Measurements from ENCODE around the gene CTXN2. TPM values are rescaled to one million over a fixed set of nuclear protein-coding genes. Genes with fewer than 3 reads are reported as not detected.

The CTXN2 gene
- total RNA-seq, 1 experiment from 2014 or later: 0.11 TPM

DNA sequence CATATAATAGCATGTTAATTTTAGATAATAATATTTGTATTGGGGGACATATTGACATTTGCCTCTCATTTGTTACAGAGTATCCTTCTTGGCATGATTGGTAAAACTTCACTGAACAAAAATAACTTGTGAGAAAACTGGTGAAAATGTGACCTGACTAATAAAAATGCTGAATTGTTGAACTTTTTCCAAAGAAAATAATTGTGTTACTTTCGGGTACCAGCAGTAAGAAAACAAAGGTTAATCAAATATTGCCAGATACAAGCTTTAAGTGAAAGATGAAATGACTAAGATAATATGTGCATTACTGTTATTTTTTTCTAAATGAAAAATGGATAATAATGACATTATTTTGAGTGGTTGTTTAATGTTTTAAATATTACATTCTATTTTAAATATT is 29.8 kb downstream of the CTXN2 start:
- H3K56ac ChIP-seq (ENCODE audit: insufficient read length, low read depth, low read length): no peak overlapping the region
- no peaks in the 10 kb centered on the region for H3K36me3 Mint-ChIP-seq (ENCODE audit: insufficient read depth in 1 of 3, low read depth in 3 of 3)

More for the DNA sequence above, 29.8 kb downstream of the CTXN2 start:
- Histone ChIP-seq H4K8ac (replicated peaks; ENCODE audit: insufficient read length, low read depth, low read length) (no peak overlapping the region), H3K79me1 (ENCODE audit: insufficient read depth, low read depth, low read length, poor library complexity, severe bottlenecking) (no peaks in the 10 kb centered on the region), H3K4me1 (ENCODE audit: insufficient read depth, low read length) (no peaks in the 10 kb centered on the region), H3K79me2 (ENCODE audit: insufficient read depth, low read length) (no peaks in the 10 kb centered on the region), H2BK5ac (ENCODE audit: insufficient read length, low read length) (no peak overlapping the region), H3T11ph (ENCODE audit: low read length) (no peak overlapping the region), H2BK20ac (ENCODE audit: low read depth, low read length, poor library complexity, severe bottlenecking) (no peak overlapping the region), H3K9ac (ENCODE audit: extremely low read depth, insufficient read length, low read length) (no peak overlapping the region), H3K4ac (ENCODE audit: low read depth, low read length) (no peak overlapping the region), H3K27me3 (ENCODE audit: insufficient read depth, low read length) (no peaks in the 10 kb centered on the region; the same call in 1 of the 2 replicates), H3K9me3 (ENCODE audit: control insufficient read depth, low read depth, low read length) (no peaks in the 10 kb centered on the region), H4K5ac (ENCODE audit: insufficient read length, low read depth, low read length) (no peak overlapping the region), H4K91ac (ENCODE audit: insufficient read length, low read depth, low read length) (no peak overlapping the region), H3K14ac (ENCODE audit: insufficient read depth, low read length) (no peak overlapping the region), H3K4me2 (ENCODE audit: insufficient read depth, insufficient read length, low read length) (no peak overlapping the region), H2BK120ac (ENCODE audit: low read depth, low read length, poor library complexity, severe bottlenecking) (no peak overlapping the region), H3K23me2 (ENCODE audit: insufficient read length, low read depth, low read length, poor library complexity, severe bottlenecking) (no peaks in the 10 kb centered on the region), H2AFZ (ENCODE audit: low read length) (no peak overlapping the region), H3K23ac (ENCODE audit: insufficient read length, low read depth, low read length) (no peak overlapping the region), H2BK12ac (ENCODE audit: insufficient read length, low read depth, low read length) (no peak overlapping the region), H3K27ac (ENCODE audit: insufficient read length, low read depth, low read length) (no peak overlapping the region), H4K20me1 (ENCODE audit: control insufficient read depth, insufficient read depth, insufficient read length) (no peaks in the 10 kb centered on the region), H2AK5ac (ENCODE audit: insufficient read length, low read length) (no peak overlapping the region), H3K18ac (ENCODE audit: insufficient read length, low read depth, low read length) (no peak overlapping the region), H2BK15ac (ENCODE audit: low read depth, low read length) (no peak overlapping the region)
- DNase-seq: no peak
- TF ChIP-seq, protein P1, sequence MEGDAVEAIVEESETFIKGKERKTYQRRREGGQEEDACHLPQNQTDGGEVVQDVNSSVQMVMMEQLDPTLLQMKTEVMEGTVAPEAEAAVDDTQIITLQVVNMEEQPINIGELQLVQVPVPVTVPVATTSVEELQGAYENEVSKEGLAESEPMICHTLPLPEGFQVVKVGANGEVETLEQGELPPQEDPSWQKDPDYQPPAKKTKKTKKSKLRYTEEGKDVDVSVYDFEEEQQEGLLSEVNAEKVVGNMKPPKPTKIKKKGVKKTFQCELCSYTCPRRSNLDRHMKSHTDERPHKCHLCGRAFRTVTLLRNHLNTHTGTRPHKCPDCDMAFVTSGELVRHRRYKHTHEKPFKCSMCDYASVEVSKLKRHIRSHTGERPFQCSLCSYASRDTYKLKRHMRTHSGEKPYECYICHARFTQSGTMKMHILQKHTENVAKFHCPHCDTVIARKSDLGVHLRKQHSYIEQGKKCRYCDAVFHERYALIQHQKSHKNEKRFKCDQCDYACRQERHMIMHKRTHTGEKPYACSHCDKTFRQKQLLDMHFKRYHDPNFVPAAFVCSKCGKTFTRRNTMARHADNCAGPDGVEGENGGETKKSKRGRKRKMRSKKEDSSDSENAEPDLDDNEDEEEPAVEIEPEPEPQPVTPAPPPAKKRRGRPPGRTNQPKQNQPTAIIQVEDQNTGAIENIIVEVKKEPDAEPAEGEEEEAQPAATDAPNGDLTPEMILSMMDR (conservative IDR thresholded peaks at IDR 0.05): no peak
- Mint-ChIP-seq H3K27ac (no peak overlapping the region), H3K4me1 (peaks cover 0 to 4% of the 10 kb centered on the region in 2 experiments; a peak in 1 of 4 replicates), H3K4me3 (no peak overlapping the region), H3K27me3 (ENCODE audit: low read depth) (no peaks in the 10 kb centered on the region; the same call in 1 of the 2 replicates), H3K9me3 (no peaks in the 10 kb centered on the region)
- no CpG with 5 or more reads among the region's 1 CpG for WGBS (ENCODE audit: extremely low coverage, insufficient read length, low lambda C conversion rate)
